ENCODE data around the gene ALMS1. TPM values are rescaled to one million over a fixed set of nuclear protein-coding genes. Genes with fewer than 3 reads are reported as not detected.
"Not testable (repeated sequence)": the region's sequence is repeated elsewhere in the genome, so short reads cannot be mapped to it uniquely, and the experiment has no call there.

Gene ALMS1
- total RNA-seq, 6 donors from 2014 or later = 15.2 to 56.6 (median 25.7) TPM

DNA sequence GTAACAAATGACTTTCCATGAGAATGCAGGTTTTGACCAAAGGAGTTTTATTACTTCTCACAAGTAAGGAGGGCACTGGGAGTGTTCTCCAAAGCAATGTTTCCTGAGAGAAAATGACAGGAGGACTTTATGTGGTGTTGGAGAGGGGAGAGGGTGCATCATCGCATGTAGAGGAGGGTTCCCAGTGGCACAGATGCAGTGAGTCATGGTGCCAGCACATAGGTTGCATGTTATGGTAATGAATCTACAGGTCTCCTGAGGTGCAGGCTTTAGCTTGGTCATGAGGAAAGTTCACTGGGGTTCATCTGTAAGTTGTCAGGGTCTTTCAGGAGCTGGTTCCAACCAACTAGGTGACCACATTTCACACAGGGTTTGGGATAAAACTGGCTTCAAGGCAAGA lies 226.2 kb downstream of the ALMS1 start:
- no peaks in the 10 kb centered on the region for H3K27me3 ChIP-seq
- ATAC-seq (ENCODE audit: low FRiP score in 2 of 2) (no peak), DNase-seq (no peak)
- TF ChIP-seq POLR2AphosphoS5 (IDR thresholded peaks at IDR 0.05) = no peak
- TF ChIP-seq, protein P1, sequence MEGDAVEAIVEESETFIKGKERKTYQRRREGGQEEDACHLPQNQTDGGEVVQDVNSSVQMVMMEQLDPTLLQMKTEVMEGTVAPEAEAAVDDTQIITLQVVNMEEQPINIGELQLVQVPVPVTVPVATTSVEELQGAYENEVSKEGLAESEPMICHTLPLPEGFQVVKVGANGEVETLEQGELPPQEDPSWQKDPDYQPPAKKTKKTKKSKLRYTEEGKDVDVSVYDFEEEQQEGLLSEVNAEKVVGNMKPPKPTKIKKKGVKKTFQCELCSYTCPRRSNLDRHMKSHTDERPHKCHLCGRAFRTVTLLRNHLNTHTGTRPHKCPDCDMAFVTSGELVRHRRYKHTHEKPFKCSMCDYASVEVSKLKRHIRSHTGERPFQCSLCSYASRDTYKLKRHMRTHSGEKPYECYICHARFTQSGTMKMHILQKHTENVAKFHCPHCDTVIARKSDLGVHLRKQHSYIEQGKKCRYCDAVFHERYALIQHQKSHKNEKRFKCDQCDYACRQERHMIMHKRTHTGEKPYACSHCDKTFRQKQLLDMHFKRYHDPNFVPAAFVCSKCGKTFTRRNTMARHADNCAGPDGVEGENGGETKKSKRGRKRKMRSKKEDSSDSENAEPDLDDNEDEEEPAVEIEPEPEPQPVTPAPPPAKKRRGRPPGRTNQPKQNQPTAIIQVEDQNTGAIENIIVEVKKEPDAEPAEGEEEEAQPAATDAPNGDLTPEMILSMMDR (IDR thresholded peaks at IDR 0.05) = no peak
- no peak for TF ChIP-seq POLR2A (IDR thresholded peaks at IDR 0.05)
- no peak for TF ChIP-seq EP300 (IDR thresholded peaks at IDR 0.05)
- H3K4me1 ChIP-seq = no peaks in the 10 kb centered on the region
- WGBS, 2 donors = 100% methylated on average over 1 of the region's 1 CpG
- no peak overlapping the region for H3K4me3 ChIP-seq
- no peaks in the 10 kb centered on the region for H3K9me3 ChIP-seq
- H3K27ac ChIP-seq = no peak overlapping the region
- peaks cover 0 to 14% (median 3%) of the 10 kb centered on the region in 4 donors for H3K36me3 ChIP-seq

DNA sequence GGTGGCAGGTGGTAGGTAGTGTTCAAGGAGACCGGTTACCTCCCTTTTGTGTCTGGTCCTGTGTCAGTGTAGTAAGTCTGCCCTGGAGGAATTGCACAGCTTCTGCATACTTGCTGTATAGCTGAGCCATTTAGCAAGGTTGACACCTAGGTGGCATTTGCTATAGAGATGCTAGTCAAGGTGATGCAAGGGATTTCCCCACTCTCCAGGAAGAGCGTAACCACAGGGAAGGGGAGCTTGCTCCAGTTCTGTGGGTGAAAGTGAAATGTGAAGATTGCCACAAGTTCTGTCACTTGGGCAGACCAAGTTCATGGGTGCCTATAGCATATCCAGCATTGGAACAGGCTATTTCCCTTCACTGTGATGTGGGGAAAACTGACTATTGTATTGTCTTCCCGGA lies 228.5 kb downstream of the ALMS1 start:
- no peak for DNase-seq
- TF ChIP-seq EP300 (IDR thresholded peaks at IDR 0.05) (no peak), POLR2AphosphoS5 (IDR thresholded peaks at IDR 0.05) (no peak), POLR2A (IDR thresholded peaks at IDR 0.05) (no peak)
- TF ChIP-seq, protein P1 (IDR thresholded peaks at IDR 0.05) = no peak
- WGBS, 2 donors = 86 to 96% methylated on average over 2 to 3 of the region's 3 CpGs

DNA sequence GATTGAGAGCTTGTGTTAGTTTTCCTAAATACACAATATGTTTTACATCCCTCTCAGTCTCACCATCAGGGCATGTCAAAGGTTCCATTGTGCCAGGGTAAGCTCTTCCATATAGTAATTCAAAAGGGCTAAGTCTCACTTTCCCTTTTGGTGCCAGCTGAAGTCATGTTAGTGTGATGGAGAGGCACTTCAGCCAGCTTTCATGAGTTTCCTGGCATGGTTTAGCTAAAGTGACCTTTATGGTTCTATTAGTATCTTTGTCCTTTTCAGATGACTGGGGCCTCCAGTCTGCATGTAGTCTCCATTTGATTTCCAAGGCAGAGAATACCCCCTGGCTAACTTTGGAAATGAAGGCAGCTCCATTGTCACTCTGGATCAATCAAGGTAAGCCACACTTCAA lies 229.4 kb downstream of the ALMS1 start:
- no peak for ATAC-seq (ENCODE audit: low FRiP score in 2 of 2)
- H3K27me3 ChIP-seq = no peaks in the 10 kb centered on the region
- no peaks in the 10 kb centered on the region for H3K4me1 ChIP-seq
- DNase-seq = no peak
- peaks cover 0 to 6% (median 2%) of the 10 kb centered on the region in 4 donors for H3K36me3 ChIP-seq
- no peak for TF ChIP-seq POLR2AphosphoS5 (IDR thresholded peaks at IDR 0.05)
- H3K27ac ChIP-seq = no peak overlapping the region
- no peak overlapping the region for H3K4me3 ChIP-seq
- no peaks in the 10 kb centered on the region for H3K9me3 ChIP-seq

More for the DNA sequence above, 228.5 kb downstream of the ALMS1 start:
- Histone ChIP-seq H3K27ac (no peak overlapping the region), H3K9me3 (no peaks in the 10 kb centered on the region), H3K36me3 (peaks cover 0 to 6% (median 3%) of the 10 kb centered on the region in 4 donors), H3K4me3 (no peak overlapping the region), H3K4me1 (no peaks in the 10 kb centered on the region), H3K27me3 (no peaks in the 10 kb centered on the region)
- no peak for ATAC-seq (ENCODE audit: low FRiP score in 2 of 2)

DNA sequence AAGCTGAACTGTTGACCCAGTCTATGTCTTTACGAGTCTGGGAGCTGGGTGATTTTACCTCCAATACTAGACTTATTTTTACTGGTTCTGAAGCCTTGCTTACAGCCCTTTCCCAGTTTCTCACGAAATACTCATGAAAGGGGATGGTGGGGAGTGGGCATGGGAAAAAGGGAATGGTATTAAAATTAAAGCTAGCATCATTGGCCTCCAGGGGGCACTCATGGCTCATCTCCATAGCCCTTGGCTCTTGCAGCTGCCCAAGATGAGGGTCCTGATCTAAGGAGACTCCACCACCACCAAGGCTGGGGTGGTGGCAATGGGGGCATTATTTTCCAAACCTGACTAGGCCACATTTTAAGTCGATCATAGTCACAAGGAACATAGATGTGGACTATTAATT lies 234.3 kb downstream of the ALMS1 start:
- not testable (repeated sequence) for H3K4me3 ChIP-seq; H3K4me1 ChIP-seq; DNase-seq; ATAC-seq (ENCODE audit: low FRiP score in 2 of 2); H3K27me3 ChIP-seq; H3K27ac ChIP-seq; H3K9me3 ChIP-seq; H3K36me3 ChIP-seq
- WGBS, 2 donors = 72 to 83% methylated on average over 3 of the region's 3 CpGs

DNA sequence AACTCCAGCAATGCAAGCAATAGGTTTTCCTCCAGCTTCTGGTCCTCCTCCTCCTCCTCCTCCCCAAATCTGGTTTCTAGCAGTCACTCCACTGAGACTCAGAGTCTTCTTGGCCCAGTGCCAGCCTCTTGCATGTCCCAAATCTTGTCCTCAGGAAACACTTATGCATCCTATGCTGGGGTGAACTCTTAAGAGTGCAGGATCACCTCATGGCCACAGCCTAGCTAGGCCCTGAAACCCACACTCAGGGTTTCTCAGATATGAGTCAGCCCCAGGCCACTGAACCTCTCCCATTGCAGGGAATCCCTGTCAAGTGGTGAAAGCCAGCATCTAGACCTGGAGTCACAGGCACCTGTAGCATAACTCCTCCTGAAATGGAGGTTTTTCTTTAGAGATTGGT lies 238.4 kb downstream of the ALMS1 start:
- not testable (repeated sequence) for DNase-seq; ATAC-seq (ENCODE audit: low FRiP score in 2 of 2); H3K9me3 ChIP-seq; H3K27ac ChIP-seq; H3K4me1 ChIP-seq; H3K4me3 ChIP-seq; H3K36me3 ChIP-seq; H3K27me3 ChIP-seq

DNA sequence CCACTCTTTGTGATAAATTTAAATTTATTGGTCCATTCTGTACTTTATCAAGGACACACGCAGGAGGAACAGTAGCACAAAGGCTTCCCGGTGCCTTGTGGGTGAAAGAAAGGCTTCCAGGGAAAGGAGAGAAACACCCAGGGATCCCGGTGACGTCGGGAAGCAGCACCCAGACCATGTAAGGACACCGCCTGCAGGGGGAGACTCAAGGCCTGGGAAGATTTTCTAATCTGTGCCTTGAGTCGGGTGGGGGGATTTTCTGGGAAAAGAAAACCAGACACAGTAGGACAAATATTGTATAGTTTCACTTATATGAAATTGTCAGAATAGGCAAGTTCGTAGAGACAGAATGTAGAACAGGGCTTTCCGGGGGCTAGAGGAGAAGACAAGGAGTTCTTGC lies 239.0 kb downstream of the ALMS1 start:
- not testable (repeated sequence) for ATAC-seq (ENCODE audit: low FRiP score in 2 of 2); H3K4me3 ChIP-seq

DNA sequence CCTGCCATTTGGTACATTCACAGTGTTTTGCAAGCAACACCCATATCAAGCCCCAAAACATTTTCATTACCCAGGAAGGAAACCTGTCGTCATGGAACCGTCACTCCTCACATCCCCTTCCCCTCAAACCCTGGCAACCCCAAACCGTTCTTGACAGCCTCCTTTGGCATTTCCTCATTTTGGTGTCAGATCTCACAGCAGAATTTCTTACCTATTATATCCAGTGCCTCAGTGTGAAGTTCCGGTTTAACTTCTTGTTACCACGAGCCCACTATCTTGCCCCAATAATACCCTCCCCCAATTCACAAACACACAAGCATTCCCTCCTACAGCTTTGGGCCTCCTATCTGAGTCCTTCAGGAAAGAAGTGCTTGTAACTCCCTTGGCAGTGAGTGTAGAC lies 240.6 kb downstream of the ALMS1 start:
- not testable (repeated sequence) for H3K9me3 ChIP-seq; DNase-seq; H3K4me1 ChIP-seq; H3K27me3 ChIP-seq; H3K4me3 ChIP-seq; H3K36me3 ChIP-seq; ATAC-seq (ENCODE audit: low FRiP score in 2 of 2); H3K27ac ChIP-seq
- WGBS, 2 donors = 22 to 39% methylated on average over 5 of the region's 5 CpGs

More for the DNA sequence above, 239.0 kb downstream of the ALMS1 start:
- not testable (repeated sequence) for H3K27ac ChIP-seq, H3K9me3 ChIP-seq, DNase-seq, H3K27me3 ChIP-seq, H3K4me1 ChIP-seq, H3K36me3 ChIP-seq
- 82% methylated on average over 4 to 6 of the region's 9 CpGs for WGBS, 2 donors

DNA sequence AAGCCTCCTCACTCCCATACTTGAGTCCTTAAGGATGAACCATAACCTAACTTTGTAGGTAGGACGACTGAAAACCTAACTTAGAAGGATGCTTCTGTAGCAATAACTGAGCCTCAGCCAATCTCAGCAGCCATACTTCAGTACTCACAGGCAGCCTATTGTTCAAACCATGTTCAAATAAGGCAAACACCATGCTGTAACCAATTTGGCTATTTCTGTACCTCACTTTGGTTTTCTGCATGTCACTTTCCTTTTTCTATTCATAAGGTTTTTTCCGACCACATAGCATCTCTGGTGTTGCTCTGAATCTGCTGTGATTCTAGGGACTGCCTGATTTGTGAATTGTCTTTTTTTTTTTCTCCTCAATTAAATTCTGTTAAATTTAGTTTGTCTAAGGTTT lies 242.9 kb downstream of the ALMS1 start:
- ATAC-seq (ENCODE audit: low FRiP score in 2 of 2); H3K27ac ChIP-seq; H3K27me3 ChIP-seq; H3K9me3 ChIP-seq; H3K4me1 ChIP-seq; H3K36me3 ChIP-seq; H3K4me3 ChIP-seq; DNase-seq: not testable (repeated sequence)
- 68 to 80% methylated on average over 2 of the region's 2 CpGs for WGBS, 2 donors
